Stimulated activated CD4-positive, alpha-beta T cell treated with anti-CD3 and anti-CD28 coated beads, Interleukin-12 subunit alpha, Interleukin-12 subunit beta, amount 100 ng/mL, for 48 hours (primary cell): ENCODE results near the gene DELE1.

Experiments used
- DNase-seq, 3 donors: peaks; one replicate each; pipeline ENCODE4 v3.0.0-alpha.2; 2020; ENCODE audit warnings: low read depth in 2 of 3, low spot score in 1 of 3

Gene DELE1

GRCh38 chr5:141954194-141954593 is 30.5 kb downstream of the DELE1 start:
- no peak for DNase-seq

GRCh38 chr5:141957367-141957996 is 33.8 kb downstream of the DELE1 start:
- DNase-seq, result no peak

GRCh38 chr5:141958113-141958512 is 34.4 kb downstream of the DELE1 start, which contains the start of gene PCDH12:
Gene PCDH12 (minus strand): TSS chr5:141958202. CDS start chr5:141957851, 351 bp downstream.
- DNase-seq, result peak in 1 of 3 donors; percentile 22

GRCh38 chr5:141958546-141959172 is 35.0 kb downstream of the DELE1 start:
- DNase-seq, result no peak

- no peak for DNase-seq
These were observed 36.3 kb downstream of the DELE1 start for GRCh38 chr5:141960018-141960417.

- peak; percentile 82 to 92 (median 84) for DNase-seq
These were observed 37.0 kb downstream of the DELE1 start for GRCh38 chr5:141960449-141961323.

- DNase-seq, result no peak
These were observed 37.8 kb downstream of the DELE1 start for GRCh38 chr5:141961466-141961865.

- no peak for DNase-seq
These were observed 40.0 kb downstream of the DELE1 start for GRCh38 chr5:141963701-141964100.

GRCh38 chr5:141965071-141965470 is 41.4 kb downstream of the DELE1 start:
- DNase-seq, result no peak

- DNase-seq, result no peak
These were observed 42.7 kb downstream of the DELE1 start for GRCh38 chr5:141966275-141966962.

- DNase-seq, result no peak
These were observed 43.3 kb downstream of the DELE1 start for GRCh38 chr5:141966963-141967333.

GRCh38 chr5:141968914-141969608 is 45.4 kb downstream of the DELE1 start, which contains the start of gene RNF14:
Gene RNF14 (plus strand): TSS chr5:141969105. CDS start chr5:141973589, 4,484 bp downstream.
- peak; percentile 88 to 93 (median 90) for DNase-seq

GRCh38 chr5:141969783-141970771 is 46.4 kb downstream of the DELE1 start:
- no peak for DNase-seq

- DNase-seq, result no peak
These were observed 50.4 kb downstream of the DELE1 start for GRCh38 chr5:141973871-141974595.

- no peak for DNase-seq
These were observed 52.5 kb downstream of the DELE1 start for GRCh38 chr5:141976176-141976575.

GRCh38 chr5:141978389-141978788 is 54.7 kb downstream of the DELE1 start:
- DNase-seq, result no peak

- DNase-seq, result no peak
These were observed 59.0 kb downstream of the DELE1 start for GRCh38 chr5:141982626-141983025.

GRCh38 chr5:141986072-141986471 is 62.4 kb downstream of the DELE1 start:
- no peak for DNase-seq

GRCh38 chr5:141989720-141990119 is 66.0 kb downstream of the DELE1 start:
- DNase-seq, result no peak
